ENCODE data around the gene FERMT2. TPM values are rescaled to one million over a fixed set of nuclear protein-coding genes. Genes with fewer than 3 reads are reported as not detected.
A peak's percentile ranks its signal among the peaks of the same experiment; 100 is the strongest.

The FERMT2 gene
- total RNA-seq, 1 donor from 2014 or later, result 86.0 TPM

GRCh38 chr14:52974406-52974805, 23.6 kb upstream of the FERMT2 start:
- TF ChIP-seq CTCF (IDR thresholded peaks at IDR 0.05), result no peak
- Histone ChIP-seq H3K4me1 (no peaks in the 10 kb centered on the region), H3K36me3 (no peaks in the 10 kb centered on the region), H3K4me3 (no peak overlapping the region), H3K9me3 (no peaks in the 10 kb centered on the region), H3K27ac (no peak overlapping the region), H3K27me3 (ENCODE audit: low read depth) (no peaks in the 10 kb centered on the region)
- intact Hi-C loops (cut with DNase I), result no loop called here
- DNase-seq (no peak), ATAC-seq (no peak)

- TF ChIP-seq CTCF (IDR thresholded peaks at IDR 0.05), result peak; percentile 68
- no peaks in the 10 kb centered on the region for H3K9me3 ChIP-seq
- H3K27ac ChIP-seq, result peak overlapping the region; percentile 26
- H3K27me3 ChIP-seq (ENCODE audit: low read depth), result no peaks in the 10 kb centered on the region
- intact Hi-C loops (cut with DNase I), result loop anchor here (10.0 kb wide), 1 partner anchor 136 kb away; no protein-coding TSS in a partner anchor
- H3K4me3 ChIP-seq, result no peak overlapping the region
- peaks cover 17% of the 10 kb centered on the region for H3K4me1 ChIP-seq
- DNase-seq (no peak), ATAC-seq (peak; percentile 93 to 95)
- no peaks in the 10 kb centered on the region for H3K36me3 ChIP-seq
These were observed 10.3 kb upstream of the FERMT2 start for GRCh38 chr14:52961060-52961639.

GRCh38 chr14:52960627-52961026, 9.8 kb upstream of the FERMT2 start:
- no peak for TF ChIP-seq CTCF (IDR thresholded peaks at IDR 0.05)
- intact Hi-C loops (cut with DNase I), result loop anchor here (10.0 kb wide), 1 partner anchor 136 kb away; no protein-coding TSS in a partner anchor
- DNase-seq, result no peak
- Histone ChIP-seq H3K27ac (peak overlapping the region; percentile 26), H3K9me3 (no peaks in the 10 kb centered on the region), H3K27me3 (ENCODE audit: low read depth) (no peaks in the 10 kb centered on the region), H3K4me3 (no peak overlapping the region), H3K36me3 (no peaks in the 10 kb centered on the region), H3K4me1 (peaks cover 17% of the 10 kb centered on the region)
- ATAC-seq, result peak; percentile 55 to 63

- Histone ChIP-seq H3K9me3 (no peaks in the 10 kb centered on the region), H3K4me1 (peaks cover 11% of the 10 kb centered on the region), H3K27me3 (ENCODE audit: low read depth) (peaks cover 5% of the 10 kb centered on the region), H3K4me3 (no peak overlapping the region), H3K36me3 (no peaks in the 10 kb centered on the region), H3K27ac (no peak overlapping the region)
- no peak for TF ChIP-seq CTCF (IDR thresholded peaks at IDR 0.05)
- DNase-seq (no peak), ATAC-seq (no peak)
- intact Hi-C loops (cut with DNase I), result no loop called here
These were observed 3.7 kb upstream of the FERMT2 start for GRCh38 chr14:52954346-52955214.

GRCh38 chr14:52951681-52952554, 1.1 kb upstream of the FERMT2 start:
- TF ChIP-seq CTCF (IDR thresholded peaks at IDR 0.05), result peak; percentile 49
- Histone ChIP-seq H3K4me3 (peak overlapping the region; percentile 92), H3K9me3 (no peaks in the 10 kb centered on the region), H3K27ac (peak overlapping the region; percentile 96), H3K36me3 (peaks cover 16% of the 10 kb centered on the region), H3K27me3 (ENCODE audit: low read depth) (peaks cover 10% of the 10 kb centered on the region), H3K4me1 (peaks cover 34% of the 10 kb centered on the region)
- DNase-seq (no peak), ATAC-seq (peak; percentile 58 to 66)
- intact Hi-C loops (cut with DNase I), result no loop called here
